ENCODE data around the gene BCL10.
A peak's percentile ranks its signal among the peaks of the same experiment; 100 is the strongest.

Gene BCL10

GRCh38 chr1:85300140-85300539 lies 23.7 kb upstream of the BCL10 start:
- no peak for FAIRE-seq
- DNase-seq (ENCODE audit: insufficient read length, low spot score), result no peak

DNA sequence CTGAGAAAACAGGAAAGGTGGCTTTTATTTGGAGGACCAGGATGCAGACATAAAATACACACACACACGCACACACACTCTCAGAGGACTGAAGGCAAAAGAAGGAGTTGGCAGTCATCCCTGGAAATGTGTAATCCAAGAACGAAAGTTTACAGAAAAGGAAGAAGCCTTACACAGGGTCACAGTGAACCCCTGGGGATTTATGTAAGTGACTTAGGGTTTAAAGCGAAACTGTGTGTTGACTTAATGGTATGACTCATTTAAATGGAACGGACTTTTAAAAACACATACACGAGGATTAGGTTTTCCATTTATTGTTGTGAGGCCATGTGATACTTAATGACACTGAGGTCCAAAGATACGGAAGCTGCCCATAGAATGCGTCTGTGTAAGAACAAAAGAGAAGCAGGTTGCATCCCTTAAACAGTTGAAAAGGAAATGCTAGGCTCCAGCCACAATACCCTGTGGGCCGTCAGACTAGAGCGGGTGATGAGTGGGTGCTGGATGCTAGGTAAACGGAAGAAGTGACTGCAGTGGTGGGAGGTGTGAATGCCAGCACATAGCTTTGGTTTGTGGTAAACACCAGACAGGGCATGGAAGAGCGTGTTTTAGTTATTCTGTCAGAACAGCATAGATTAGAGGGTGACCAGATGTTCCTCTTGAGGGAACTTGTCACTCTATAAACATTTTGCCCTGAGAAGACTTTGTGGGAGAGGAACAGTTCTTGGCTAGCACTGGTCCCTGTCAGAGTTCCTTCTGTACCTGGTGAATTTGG lies 21.6 kb upstream of the BCL10 start:
- DNase-seq (ENCODE audit: insufficient read length, low spot score), result peak; percentile 66
- peak; percentile 26 for FAIRE-seq

- DNase-seq (ENCODE audit: insufficient read length, low spot score), result no peak
- no peak for FAIRE-seq
Measured at GRCh38 chr1:85297538-85297854, 21.1 kb upstream of the BCL10 start.

- no peak for FAIRE-seq
Measured at GRCh38 chr1:85296980-85297379, 20.5 kb upstream of the BCL10 start.

GRCh38 chr1:85295654-85296053 lies 19.2 kb upstream of the BCL10 start:
- DNase-seq (ENCODE audit: insufficient read length, low spot score), result no peak
- FAIRE-seq, result no peak

More at GRCh38 chr1:85296980-85297379, 20.5 kb upstream of the BCL10 start:
- DNase-seq (ENCODE audit: insufficient read length, low spot score), result no peak

DNA sequence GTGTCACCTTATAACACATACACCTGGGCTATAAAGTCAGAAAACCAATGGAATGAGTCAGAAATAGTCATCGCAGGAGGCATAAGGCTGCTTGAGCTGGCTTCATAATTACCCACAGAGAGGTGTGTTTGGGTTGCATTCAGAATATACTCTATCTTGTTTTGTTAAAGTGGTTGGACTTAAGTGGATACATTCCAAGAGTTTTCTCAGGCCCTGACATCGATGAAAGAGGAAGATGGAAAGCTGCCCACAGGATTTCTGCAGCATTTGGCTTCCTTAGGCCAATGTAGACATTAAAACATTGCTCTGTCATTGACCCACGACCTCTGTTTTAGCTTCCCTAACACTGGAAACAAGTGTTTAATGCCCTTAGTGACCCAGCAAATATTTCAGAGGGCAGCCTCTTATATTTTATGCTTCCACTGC lies 18.6 kb upstream of the BCL10 start:
- DNase-seq (ENCODE audit: insufficient read length, low spot score) (no peak), FAIRE-seq (no peak)

DNA sequence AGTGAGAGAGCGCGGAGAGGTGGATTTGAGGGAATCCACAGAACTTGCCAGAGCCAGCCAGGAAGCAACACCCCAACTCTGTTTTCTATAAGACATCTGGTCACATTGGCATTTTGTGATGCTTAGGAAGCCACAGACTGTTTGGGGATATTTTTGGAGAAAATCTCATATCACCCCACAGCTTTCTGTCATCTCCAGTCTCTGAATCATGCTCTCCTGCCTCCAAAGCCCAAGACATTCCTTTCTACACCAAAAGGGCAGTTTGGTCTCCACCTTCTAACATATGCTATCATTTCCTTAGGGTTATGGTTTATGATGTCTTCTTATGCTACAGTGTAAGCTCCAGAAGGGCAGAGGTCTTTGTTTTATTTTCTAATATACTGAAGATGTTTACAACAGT lies 14.4 kb upstream of the BCL10 start:
- FAIRE-seq, result no peak
- DNase-seq (ENCODE audit: insufficient read length, low spot score), result no peak

DNA sequence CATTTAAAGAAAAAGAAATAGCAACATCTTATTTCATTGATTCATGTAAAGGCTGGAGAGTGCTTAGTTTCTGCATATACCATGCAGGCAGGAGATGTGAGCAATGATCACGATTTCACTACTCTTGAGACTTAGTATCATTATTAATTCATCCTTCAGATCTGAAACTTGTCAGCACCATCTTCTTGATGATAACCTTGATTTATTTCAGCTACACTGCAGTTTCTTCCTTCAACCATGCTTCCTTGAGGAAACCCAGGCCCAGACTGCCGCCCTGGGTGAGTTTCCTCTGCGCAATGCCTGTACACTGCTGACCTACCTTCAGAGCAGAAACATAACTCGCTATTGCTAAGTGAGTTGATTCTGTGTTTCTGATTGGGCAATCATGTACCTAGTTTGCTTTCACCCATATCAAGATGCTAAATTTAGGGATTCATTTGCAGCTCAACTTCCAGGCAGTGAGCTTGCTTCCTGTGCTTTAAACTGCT lies 13.5 kb upstream of the BCL10 start:
- DNase-seq (ENCODE audit: insufficient read length, low spot score) (no peak), FAIRE-seq (no peak)

- FAIRE-seq (peak; percentile 28), DNase-seq (ENCODE audit: insufficient read length, low spot score) (no peak)
Measured at GRCh38 chr1:85289207-85289847, 12.9 kb upstream of the BCL10 start.

DNA sequence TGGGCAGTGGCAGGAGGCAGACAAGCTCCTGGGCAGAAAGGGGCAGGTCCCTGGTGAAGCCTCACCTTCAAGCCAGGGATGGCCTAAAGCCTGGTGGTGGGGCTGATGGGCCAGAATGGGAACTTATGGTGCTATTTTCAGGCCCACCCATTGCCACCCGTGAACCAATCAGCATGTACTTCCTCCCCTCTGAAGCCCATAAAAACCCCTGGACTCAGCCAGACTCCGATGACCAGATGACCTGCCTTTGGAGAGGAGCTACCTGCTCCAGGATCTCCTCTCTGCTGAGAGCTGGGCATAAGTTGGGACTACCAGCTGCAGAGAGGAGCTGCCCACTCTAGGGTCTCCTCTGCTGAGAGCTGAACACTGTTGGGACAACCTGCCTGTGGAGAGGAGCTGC lies 7.8 kb upstream of the BCL10 start:
- no peak for FAIRE-seq
- no peak for DNase-seq (ENCODE audit: insufficient read length, low spot score)

GRCh38 chr1:85283475-85284199 lies 7.2 kb upstream of the BCL10 start:
- no peak for DNase-seq (ENCODE audit: insufficient read length, low spot score)
- FAIRE-seq, result no peak

GRCh38 chr1:85282424-85282823 lies 6.0 kb upstream of the BCL10 start:
- no peak for DNase-seq (ENCODE audit: insufficient read length, low spot score)
- FAIRE-seq, result no peak

GRCh38 chr1:85280636-85281035 lies 4.2 kb upstream of the BCL10 start:
- no peak for FAIRE-seq
- no peak for DNase-seq (ENCODE audit: insufficient read length, low spot score)

- DNase-seq (ENCODE audit: insufficient read length, low spot score), result no peak
- no peak for FAIRE-seq
Measured at GRCh38 chr1:85279458-85280080, 3.1 kb upstream of the BCL10 start.

DNA sequence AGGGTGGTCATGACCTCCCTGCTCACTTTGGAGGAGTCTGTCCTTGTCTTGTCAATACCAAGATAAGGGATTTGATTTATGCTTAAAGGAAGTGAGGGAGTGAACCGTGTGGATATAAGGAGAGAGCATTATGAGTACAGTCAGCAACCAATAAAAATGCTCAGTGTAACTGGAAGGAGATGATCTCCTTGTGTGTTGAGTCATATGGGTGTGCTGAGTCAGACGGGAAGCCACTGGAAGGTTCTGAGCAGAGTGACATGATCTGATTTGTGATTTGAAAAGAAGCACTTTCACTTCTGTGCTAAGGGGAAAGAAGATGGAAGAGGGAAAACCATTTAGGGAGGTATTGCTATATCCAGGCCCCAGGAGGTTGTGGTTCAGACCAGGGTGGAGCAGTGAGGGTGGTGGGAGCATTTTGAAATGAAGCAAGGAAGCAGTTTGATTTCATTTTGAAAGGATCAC lies 2.5 kb upstream of the BCL10 start:
- DNase-seq (ENCODE audit: insufficient read length, low spot score), result peak; percentile 79
- peak; percentile 78 for FAIRE-seq

DNA sequence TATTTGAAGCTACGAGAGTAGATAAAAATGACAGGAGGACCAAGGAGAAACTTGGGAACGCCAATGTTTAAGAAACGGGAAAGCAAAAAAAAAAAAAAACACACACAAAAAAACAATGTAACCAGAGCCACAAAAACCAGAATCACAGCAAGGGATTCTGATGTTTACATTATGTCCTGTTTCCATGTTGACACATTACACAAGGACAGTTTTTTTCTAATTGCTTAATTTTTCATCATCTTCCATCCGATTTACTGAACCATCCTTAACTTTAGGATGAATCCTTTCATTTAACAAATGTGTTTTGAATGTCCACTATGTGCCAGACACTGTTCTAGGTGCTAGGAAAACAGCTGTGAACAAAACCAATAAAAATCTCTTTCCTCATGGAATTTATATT lies 1.4 kb upstream of the BCL10 start:
- DNase-seq (ENCODE audit: insufficient read length, low spot score), result no peak
- no peak for FAIRE-seq

- DNase-seq (ENCODE audit: insufficient read length, low spot score) (no peak), FAIRE-seq (no peak)
Measured at GRCh38 chr1:85276978-85277639, 677 bp upstream of the BCL10 start.

GRCh38 chr1:85275701-85276214 lies 674 bp downstream of the BCL10 start:
- FAIRE-seq (no peak), DNase-seq (ENCODE audit: insufficient read length, low spot score) (no peak)

- FAIRE-seq, result no peak
- DNase-seq (ENCODE audit: insufficient read length, low spot score), result no peak
Measured at GRCh38 chr1:85274969-85275453, 1.4 kb downstream of the BCL10 start.

GRCh38 chr1:85273397-85273796 lies 3.0 kb downstream of the BCL10 start:
- FAIRE-seq (no peak), DNase-seq (ENCODE audit: insufficient read length, low spot score) (no peak)

Measured in HTR-8/SVneo (cell line).